ENCODE data around the gene EDARADD. TPM values are rescaled to one million over a fixed set of nuclear protein-coding genes. Genes with fewer than 3 reads are reported as not detected.
"Not testable (repeated sequence)": the region's sequence is repeated elsewhere in the genome, so short reads cannot be mapped to it uniquely, and the experiment has no call there.

The EDARADD gene
- total RNA-seq, 1 experiment from 2014 or later, result 1.2 TPM

DNA sequence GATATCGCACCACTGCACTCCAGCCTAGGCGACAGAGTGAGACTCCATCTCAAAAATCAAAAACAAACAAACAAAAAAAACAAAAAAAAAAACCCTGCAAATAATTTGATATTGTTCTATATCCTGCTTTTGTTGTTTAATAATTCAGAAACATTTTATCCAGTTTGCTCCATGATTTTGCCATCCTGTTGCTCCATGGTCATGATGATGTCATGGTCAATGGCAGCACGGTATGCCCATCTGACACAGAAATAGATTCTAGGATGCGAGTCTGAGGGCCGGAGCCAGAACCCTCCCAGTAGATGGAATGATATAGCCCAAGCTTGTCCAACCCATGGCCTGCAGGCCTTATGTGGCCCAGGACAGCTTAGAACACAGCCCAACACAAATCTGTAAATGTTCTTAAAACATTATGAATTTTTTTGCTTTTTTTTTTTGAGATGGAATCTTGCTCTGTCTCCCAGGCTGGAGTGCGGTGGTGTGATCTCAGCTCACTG is 39.8 kb downstream of the EDARADD start:
- DNase-seq (ENCODE audit: low read depth), result no peak

DNA sequence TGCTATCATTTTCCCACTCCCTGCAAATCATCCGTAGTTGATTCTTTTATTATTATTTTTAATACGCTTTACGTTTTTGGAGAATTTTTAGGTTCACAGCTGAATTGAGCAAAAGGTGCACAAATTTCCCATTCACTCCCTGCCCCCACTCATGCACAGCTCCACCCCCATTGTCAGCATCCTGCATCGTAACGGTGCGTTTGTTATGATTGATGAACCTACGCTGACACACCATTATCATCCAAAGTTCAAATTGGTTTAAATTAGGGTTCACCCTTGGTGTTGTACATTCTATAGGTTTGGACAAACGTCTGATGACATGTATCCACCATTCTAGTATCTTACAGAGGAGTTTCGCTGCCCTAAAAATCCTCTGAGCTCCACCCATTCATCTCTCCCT is 44.5 kb downstream of the EDARADD start:
- no peak for DNase-seq (ENCODE audit: low read depth)

DNA sequence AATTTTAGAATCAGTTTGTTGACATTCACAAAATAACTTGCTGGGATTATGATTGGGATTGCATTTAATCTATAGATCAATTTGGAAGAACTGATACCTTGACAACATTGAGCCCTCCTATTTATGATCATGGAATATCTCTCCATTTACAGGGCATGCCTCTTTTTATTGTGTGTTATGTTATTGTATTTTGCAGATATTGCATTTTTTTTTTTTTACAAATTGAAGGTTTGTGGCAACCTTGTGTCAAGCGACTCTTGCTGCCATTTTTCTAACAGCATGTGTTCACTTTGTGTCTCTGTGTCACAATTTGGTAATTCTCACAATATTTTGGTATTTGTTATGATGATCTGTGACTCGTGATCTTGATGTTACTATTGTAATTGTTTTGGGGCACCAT is 46.3 kb downstream of the EDARADD start:
- DNase-seq (ENCODE audit: low read depth), result no peak

DNA sequence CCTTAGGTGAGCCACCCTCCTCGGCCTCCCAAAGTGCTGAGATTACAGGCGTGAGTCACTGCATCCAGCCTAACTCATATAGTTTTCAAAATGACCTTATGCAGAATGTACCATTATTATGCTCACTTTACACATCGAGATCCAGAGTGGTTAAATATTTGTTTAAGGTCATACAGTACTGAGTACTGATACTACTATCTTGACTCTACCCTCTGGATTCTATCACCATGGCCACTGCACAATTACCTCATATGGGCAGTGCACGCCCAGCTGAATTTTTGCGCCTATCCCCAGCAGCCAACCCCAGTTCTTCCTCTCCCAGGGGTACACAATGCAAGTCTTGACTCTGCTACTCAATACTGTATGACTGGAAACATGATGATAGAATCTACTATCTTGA is 56.7 kb downstream of the EDARADD start:
- no peak for DNase-seq (ENCODE audit: low read depth)

DNA sequence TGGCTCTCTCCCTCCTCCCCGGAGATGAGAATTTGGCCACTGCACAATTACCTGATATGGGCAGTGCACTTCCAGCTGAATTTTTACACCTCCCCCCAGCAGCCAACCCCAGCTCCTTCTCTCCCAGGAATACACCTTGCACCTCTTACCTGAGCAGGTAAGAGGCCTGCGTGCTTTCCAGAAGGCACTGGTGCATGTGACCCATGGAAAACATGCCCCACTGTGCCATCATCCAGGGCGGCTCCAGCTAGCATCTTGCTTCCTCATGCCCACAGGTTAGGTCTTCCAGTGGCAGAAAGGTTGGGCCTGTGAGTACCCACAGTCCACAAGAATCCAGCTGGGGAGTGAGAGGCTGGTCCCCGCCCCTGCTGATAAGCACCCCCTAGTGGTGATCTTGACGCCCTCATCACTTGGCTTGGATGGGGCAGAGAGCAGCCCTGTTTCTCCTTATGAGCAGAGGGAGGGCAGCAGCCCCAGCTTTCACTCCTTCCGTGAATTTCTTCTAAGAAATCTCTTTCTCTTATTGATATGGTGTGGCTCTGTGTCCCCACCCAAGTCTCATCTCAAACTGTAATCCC is 57.8 kb downstream of the EDARADD start:
- DNase-seq (ENCODE audit: low read depth), result no peak

DNA sequence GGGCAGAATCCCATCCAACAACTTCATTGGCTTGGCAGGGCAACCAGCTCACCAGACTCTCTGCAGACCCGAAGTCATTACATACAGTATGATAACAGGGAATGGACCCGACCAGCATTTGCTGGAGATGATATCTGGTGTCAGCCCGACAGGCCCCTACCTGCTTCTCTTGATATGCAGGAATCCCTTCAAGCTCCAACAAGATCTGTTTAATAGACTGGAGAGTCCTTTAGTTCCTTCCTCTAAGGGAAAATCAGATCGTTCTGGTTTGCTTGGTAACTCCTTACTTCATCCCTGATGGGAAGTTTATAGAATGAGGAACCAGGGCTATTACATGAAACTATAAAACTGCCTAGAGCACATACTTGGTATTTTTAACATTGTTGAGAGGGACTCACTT is 61.2 kb downstream of the EDARADD start:
- DNase-seq (ENCODE audit: low read depth), result no peak

DNA sequence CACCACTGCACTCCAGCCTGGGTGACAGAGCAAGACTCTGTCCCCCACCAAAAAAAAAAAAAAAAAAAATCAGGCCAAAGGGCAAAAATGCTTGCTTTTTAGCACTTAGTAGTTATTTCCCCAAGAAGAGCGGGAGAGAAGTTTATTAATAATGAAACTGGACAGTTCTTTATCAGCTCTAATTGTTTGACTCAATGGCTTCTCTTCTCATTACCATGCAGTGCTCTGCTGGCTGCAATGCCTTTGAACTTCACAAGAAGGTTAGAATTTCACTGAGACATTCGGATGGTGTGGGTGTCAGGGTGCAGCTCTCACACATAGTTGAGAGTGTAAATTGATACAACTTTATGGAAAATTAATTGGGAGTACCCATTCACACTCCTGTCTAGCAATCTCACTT is 63.7 kb downstream of the EDARADD start:
- no peak for DNase-seq (ENCODE audit: low read depth)

DNA sequence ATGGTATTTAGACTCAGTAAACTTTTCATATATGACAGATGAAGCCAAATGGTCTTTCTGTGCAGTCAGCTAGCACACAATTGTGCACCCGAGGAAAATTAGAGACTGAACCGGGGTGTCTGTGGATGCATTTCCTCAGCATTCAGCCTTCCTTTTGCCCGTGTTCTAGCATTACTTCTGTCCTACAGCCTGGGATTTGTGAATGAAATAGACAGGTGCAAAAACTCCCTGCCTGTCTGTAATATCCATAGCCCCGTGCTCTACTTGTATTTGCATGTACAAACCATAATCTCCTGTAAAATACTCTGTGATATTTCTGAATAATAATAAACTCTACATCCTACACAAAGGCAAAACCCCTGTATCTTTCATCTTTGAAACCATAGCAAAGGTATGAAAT is 64.9 kb downstream of the EDARADD start:
- no peak for DNase-seq (ENCODE audit: low read depth)

DNA sequence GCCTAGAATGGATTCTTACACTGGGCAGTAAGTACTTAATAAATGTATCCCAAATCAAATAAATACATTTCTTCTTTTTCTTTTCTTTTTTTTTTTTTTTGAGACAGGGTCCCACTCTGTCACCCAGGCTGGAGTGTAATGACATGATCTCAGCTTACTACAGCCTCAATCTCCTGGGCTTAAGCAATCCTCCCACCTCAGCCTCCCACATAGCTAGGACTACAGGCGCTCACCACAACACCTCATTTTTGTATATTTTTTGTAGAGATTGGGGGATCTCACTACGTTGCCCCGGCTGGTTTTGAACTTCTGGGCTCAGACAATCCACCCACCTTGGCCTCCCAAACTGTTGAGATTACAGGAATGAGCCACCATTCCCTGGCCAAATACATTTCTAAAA is 66.0 kb downstream of the EDARADD start:
- DNase-seq (ENCODE audit: low read depth), result no peak

DNA sequence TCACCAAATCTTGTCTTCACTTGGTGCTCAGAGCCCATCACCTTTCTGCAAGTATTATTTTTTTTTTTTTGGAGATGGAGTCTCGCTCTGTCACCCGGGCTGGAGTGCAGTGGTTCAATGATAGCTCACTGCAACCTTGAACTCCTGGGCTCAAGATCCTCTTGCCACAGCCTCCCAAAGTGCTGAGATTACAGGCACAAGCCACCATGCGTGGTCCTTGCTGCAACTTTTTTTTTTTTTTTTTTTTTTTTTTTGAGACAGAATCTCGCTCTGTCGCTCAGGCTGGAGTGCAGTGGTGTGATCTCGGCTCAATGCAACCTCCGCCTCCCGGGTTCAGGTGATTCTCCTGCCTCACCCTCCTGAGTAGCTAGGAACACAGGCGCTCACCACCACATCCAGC is 70.1 kb downstream of the EDARADD start:
- not testable (repeated sequence) for DNase-seq (ENCODE audit: low read depth)

DNA sequence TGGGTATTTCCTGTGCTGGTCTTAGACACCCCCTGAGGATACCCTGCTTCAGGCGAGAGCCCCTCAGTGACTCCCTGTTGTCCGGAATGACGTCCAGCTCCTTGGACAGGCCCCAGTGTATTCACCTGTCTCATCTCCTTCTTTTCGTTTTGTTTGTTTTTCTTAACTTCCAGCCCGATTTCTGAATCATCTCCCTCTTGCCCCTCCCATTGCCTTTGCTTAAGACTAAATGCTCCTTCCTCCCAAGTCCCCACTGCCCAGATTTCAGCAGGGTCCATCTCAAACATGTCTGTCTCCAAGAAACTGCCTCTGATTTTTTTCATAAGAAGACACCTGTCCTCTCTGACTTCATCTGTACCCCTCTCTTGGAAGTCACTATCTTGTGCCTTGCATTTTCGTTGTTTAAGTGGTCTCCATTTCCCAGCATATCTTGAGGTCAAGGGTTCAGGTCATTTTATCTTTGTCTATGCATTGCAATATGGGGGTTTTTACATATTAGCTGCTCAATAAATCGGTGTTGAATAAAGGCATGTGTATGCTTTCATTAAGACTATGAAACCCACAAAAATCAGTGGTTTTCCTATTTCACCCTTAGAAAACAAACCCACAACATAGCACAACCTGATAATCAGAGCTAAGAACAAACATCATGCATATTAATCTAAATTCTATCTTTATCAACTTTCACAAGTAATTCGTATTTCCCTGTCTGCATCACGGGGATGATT is 71.3 kb downstream of the EDARADD start:
- no peak for DNase-seq (ENCODE audit: low read depth)

DNA sequence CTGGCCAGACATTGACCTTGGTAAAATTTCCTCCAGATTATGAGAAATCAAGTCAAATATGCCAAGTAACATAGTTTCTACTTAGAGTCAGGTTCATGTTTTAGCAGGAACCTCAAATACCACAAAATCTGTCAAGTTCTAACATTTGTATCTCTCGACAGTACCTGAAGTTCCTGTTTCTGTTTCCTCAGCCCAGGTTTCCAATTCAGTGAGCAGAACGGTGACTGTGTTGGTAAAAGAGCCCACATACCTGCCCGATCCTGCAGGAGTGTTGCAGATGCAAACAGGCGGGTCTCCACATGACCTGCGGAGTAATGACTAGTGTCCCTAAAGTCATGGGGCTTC is 71.8 kb downstream of the EDARADD start:
- DNase-seq (ENCODE audit: low read depth), result no peak

DNA sequence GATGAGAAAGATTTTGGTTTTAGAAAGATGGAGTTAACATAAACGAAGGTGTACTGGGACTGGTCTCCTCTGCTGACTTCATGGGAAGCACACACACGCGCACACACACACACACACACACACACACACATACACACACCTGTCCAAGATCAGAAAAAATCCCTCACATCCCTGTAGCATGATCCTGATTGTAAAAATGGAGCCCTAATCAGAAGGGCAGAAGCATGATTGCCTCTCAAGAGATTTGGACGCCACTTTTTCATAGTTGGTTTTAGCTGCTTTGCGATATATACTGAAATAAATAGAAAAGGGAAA is 73.2 kb downstream of the EDARADD start:
- DNase-seq (ENCODE audit: low read depth), result no peak

DNA sequence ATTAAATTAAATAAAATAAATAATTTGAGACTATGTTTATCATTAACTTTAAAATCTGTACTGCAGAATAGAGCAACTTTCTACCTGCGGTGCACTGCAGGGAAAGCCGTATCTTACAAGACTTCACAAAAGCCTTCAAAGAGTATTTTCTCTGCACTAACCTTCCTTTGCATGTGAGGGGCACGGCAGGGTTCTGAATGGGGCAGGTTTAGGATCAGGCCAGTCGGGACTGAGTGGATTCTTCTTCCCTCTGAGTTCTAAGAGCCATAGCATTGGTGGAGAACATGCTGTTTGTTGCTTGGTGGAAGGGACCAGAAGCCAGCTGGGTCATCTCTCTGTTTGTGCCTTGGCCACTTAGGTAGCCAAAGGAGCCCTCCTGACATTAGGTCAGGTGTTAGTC is 74.5 kb downstream of the EDARADD start:
- DNase-seq (ENCODE audit: low read depth), result no peak

DNA sequence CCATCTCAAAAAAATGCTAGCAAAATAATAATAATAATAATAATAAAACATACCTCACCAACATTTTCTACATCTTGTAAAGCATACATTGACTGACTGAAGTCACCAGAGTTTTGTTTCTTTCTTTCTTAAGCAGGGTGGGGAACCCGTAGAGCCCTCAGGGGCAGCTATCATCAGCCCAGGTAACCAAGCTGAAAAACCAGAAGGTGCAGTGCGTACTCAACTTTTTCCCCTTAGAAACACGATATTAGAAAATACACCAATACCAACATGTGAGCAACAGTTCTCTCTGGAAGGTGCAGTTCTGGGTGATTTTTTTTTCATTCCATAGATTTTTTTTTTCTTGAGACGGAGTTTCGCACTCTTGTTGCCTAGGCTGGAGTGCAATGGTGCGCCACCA is 75.4 kb downstream of the EDARADD start:
- no peak for DNase-seq (ENCODE audit: low read depth)

DNA sequence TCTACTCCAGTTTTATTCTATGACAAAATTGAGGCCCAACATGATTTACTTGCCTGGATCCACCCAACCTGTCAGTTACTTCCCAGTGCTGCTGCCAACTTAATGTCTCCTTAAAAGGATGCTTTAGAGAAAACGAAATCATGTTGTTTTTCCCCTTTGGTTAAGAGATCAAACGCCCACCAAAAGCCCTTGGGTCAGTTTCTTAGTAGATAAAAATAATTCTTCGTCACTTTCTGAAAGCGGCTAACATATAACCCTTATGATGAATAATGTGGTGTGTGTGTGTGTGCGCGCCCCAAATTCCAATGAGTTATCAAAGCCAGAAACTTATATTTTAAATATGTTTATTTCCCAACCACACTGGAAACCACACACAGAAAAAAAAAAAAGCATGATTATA is 77.0 kb downstream of the EDARADD start:
- no peak for DNase-seq (ENCODE audit: low read depth)

DNA sequence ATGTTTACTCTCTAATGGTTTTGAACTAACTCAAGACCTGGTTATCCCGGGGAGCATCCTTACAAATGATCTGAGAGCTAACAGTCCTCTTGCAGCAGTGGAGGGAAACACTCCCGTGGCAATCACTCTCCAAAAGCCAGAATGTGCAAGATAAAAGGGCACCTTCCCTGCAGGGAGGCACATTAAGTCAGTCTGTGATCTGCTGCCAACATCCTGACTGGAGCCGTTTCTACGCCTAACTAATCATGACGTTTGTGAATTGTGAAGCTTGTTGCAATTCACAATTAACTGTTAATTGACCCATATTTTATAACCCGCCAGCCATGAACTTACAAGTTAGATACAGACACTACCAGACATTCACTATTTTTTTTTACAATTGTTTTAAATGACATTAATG is 77.6 kb downstream of the EDARADD start:
- no peak for DNase-seq (ENCODE audit: low read depth)

DNA sequence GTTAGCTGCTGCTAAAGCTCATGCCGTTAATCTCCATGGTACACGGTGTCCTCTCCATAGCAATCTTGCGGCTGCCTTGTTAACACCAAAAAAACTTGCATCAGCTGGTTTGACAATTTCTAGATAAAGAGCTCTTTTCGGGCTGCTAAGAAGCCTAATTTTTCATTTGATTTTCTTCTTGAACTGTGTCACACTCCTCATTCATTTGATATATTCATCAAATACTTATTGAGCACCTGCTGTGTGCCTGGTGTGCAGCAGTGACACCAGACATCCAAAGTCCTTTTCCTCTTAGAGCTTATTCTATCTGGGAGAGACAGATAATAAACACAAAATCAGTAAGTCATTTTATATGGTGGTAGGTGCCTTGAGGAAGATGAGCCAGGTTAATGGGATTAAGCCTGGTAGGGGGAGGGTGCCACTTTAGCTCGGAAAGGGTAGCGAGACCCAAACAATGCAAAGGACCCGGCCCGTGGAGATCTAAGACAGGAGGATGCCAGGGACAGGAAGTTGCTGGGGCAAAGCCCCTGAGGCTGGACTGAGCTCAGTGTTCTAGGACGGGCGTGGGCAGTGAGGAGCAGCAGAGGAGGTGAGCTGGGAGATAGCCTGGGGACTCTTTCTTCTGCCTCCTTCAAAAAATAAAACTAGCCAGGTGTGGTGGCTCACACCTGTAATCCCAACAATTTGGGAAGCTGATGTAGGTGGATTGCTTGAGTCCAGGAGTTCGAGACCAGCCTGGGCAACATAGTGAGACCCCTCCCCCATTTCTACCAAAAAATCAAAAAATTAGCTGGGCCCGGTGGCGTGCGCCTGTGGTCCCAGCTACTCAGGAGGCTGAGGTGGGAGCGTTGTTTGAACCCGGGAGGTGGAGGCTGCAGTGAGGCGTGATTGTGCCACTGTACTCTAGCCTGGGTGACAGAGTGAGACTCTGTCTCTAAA is 79.0 kb downstream of the EDARADD start:
- no peak for DNase-seq (ENCODE audit: low read depth)

DNA sequence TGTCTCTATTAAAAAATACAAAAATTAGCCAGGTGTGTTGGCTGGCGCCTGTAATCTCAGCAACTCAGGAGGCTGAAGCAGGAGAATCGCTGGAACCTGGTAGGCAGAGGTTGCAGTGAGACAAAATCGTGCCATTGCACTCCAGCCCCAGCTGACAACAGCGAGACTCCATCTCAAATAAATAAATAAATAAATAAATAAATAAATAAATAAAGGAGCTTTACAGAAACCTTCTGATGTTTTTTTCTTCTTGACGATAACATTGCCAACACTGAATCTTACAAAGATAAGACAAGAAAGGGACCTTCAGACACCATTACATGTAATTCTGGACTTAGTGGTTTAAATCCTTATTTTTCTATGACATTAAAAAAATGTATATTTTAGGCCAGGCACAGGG is 81.9 kb downstream of the EDARADD start:
- DNase-seq (ENCODE audit: low read depth), result no peak

DNA sequence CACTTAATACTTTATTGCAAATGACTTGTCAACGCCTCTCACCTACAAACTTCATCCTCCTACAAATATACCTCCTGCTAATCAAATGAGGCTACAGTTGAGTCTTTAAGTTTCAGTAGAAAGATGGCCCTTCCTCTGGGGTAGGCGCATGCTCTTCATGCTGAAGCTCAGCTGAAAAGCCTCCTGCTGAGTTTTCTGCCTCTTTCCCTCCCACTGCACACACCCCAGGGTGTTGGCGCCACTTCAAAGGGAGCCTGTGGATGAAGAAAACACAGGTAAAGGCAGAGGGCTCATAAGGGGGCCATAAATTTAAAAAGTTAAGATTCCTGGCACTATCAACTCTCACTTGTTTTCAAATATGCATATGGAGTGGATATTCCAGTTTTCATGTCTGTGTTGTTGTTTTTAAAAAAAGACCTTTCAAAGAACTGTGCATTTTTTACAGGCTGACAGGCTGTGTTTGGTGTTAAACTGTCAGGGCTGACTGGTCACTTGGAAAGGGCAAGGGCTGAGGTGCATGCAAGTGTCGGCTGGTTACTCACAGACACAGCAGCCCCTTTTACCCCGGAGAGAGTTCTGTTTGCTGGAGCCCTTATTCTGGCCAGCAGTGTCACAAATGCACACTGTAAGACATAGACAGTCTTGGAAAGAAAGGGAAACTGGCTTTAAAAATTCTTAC is 86.8 kb downstream of the EDARADD start:
- DNase-seq (ENCODE audit: low read depth), result no peak

DNA sequence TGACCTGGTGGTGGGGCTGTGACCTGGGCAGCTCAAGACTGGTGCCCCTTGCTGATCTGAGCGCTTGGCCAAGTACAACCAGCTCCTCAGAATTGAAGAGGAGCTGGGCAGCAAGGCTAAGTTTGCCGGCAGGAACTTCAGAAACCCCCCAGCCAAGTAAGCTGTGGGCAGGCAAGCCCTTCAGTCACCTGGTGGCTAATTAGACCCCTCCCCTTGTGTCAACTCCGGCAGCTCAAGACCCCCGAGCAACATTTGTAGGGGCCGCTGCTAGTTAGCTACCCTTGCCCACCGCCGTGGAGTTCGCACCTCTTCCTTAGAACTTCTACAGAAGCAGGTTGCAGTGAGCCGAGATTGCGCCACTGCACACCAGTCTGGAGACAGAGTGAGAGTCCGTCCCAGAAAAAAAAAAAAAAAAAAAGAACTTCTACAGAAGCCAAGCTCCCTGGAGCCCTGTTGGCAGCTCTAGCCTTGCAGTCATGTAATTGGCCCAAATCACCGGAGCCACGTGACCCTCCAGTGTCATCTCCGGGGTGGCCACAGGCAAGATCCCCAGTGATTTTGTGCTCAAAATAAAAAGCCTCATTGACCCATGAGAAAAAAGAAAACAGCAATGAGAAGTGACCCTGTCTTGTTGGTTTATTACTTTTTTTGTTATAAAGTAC is 90.4 kb downstream of the EDARADD start:
- no peak for DNase-seq (ENCODE audit: low read depth)
